Fibroblast of the conjunctiva (primary cell): ENCODE data around the gene NRXN3.

Experiments
- DNase-seq: peaks from one replicate; pipeline ENCODE4 v3.0.0-alpha.2; 2010; ENCODE audit warnings: low read depth

The NRXN3 gene

DNA sequence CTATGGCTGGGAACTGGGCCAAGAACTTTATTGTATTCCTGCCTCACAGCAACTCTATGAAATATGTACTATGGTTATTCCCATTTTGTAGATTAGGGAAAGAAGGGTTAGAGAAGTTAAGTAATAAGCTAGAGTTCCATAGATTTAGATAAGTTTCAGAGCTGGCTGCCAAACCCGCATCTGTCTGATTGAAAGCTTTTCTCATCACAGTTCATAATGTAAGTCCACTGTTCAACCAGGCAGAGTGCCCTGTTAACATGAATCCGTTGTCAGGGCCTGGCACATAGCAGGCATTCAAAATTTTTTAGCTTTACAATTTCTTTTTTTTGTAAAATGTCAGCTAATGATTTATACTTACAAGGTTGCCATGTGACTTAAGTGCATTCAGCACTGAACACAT lies 467.3 kb downstream of the NRXN3 start:
- DNase-seq, result no peak

DNA sequence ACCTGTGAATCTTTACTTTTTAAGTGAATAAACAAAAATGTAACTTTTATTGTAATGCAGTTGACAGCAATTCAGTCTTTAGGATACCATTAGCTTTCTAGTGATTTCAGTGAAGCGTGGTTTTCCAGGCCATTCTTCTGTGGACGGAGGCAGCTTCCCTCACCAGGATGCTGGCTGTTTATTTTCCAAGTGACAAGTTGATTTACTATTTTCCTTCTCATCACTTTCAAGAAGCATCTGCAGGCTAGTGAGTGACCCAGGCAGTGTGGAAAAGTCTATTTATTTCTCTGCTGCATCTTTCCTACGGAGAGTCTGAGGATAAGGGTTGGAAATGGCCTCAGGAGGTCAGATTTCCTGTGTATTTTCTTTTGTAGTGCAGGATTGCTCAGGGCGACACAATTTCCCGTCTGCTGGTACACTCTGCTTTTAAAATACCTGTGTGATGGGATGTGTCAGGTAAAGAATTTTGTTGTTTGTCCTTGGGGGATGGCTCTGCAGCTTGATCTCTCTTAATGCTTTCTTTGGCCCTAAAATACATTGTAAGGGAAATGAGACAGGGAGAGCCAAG lies 467.8 kb downstream of the NRXN3 start:
- no peak for DNase-seq

DNA sequence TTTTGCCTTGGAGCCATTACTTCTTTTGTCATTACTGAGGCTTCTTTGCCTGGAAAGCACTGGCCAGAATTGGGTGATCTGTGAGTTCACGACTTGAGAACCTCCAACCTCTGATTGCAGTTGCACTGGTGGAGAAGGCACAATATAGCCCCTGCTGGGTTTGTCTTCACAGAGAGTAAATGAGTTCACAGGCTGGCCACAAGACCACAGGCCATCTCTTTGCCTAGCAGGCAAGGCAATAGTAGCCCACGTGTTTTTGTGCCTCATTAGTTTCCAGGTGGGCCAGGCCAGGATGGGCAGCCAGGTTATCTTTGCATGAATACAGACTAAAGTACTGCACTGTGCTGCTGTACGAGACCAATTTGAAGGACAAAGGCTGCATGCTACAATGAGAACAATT lies 468.8 kb downstream of the NRXN3 start:
- no peak for DNase-seq

DNA sequence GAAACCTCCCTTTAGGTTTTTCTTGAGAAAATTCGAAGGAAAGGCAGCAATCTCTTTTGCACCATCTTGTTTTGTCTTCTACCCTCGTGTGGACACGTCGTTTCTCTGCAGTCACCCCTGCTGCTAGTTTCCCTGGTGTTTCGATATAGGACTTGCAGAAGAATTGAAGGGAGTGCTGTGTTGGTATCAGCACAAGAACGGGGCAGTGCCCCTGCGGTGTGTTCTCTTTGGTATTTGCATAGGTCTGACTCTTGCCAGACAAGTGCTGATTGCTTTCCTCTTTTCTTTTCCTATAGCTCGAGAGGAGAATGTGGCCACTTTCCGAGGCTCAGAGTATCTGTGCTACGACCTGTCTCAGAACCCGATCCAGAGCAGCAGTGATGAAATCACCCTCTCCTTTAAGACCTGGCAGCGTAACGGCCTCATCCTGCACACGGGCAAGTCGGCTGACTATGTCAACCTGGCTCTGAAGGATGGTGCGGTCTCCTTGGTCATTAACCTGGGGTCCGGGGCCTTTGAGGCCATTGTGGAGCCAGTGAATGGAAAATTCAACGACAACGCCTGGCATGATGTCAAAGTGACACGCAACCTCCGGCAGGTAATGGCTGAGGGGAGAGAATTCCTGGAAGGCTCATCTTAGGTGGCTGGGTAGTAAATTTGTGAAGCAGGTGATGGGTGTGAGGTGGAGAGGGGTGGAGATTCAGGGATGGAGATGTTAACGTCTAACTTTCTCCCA lies 474.8 kb downstream of the NRXN3 start:
- no peak for DNase-seq

DNA sequence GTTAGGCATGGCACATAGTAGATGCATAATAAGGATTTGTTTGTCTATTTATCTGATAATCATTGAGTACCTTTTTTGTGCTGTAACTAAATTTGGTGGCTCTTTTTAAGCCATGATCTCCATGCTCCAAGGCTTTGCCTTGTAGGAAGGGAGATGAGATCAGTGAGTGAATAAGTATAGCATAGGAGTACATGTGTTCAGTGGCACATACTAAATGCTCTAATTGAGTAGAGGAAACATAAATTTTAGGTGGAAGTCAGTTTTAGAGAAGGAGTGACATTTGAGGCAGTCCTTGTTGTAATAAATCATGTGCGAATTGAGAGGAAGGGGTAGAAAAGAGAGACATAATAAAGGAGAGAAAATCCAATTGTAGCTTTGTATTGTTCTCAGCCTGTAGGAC lies 482.6 kb downstream of the NRXN3 start:
- DNase-seq, result no peak

DNA sequence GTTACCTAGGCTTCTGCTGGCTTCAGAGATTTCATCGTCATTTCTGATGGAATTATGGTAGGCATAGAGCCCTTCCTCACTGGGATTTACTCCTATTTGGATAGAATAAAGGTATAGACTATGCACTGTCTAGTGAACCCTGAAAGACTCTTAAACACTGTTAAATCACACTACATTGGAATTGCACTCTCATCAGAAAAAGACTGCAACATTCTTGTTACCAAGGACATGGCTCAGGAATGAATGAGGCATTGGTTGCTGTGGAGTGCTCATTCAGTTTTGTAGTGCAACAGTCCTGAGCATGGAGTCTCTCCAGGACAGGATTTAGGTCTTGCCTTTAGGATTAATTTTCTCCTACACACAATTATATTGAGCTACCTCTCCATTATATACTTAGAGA lies 483.0 kb downstream of the NRXN3 start:
- no peak for DNase-seq

DNA sequence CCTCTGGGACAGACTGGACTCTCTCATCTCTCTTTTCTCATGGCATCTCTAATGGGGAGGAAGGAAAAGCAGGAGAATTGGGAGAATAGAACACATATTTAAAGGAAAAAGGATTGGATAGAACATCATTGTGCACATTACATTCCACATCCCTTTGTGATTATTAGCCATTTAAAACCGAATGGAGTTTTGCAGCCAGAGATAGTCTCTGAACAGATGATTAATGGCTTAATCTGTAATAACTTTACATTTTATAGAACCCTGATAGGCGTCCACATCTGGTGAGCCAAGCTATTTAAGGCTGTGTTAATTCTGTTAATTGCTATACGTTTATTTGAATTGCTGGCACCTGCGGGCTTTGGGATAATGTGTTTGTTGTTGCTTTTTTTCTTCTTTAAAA lies 487.3 kb downstream of the NRXN3 start:
- DNase-seq, result no peak

DNA sequence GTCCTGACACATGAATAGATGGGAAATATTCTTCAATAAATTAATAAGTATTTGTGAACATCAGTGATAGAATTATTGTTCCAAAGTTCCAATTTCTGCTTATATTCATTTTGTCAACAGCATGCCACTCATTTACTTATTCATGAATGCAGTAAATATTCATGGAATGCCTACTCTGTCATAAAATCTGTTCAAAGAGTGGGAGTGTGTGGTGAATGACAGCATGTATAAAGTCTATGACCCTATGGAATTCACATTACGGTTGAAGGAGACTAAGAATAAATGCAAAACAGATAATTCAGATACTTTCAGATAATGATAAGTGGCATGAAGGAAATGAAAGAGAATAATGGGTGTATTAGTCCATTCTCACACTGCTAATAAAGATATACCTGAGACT lies 494.7 kb downstream of the NRXN3 start:
- no peak for DNase-seq

DNA sequence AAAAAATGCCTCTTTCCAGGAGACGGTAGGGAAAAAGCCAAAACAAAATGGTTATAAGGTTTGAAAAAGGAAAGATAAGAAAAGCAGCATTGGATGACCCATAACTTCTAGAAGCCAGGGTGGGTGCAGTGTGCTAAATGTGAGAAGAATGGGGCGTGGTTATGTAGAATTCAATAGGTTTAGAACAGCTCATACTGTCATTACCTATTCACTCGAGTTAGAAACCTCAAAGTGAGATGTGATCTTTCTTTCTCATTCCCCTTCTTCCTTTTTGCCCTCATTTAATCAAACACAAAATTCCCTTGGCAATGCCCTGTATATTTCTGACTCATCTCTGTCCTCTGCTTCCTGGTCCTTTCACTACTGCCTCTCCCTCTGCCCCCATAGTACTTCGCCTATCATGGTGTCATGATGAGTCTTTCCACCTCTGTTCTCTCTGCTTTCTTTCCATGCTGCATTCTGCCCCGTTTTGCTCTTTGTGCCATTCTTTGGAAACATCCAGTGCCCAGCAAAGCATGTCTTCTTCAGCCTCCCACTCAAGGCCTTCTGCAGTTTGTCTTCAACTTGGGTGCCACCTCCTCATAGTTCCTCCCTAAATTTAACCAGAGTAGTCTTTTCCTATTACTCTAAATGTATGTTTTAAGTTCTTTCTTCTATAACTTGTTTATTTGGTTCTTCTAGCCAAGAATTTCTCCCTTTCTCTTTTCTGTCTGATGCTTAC lies 496.3 kb downstream of the NRXN3 start:
- no peak for DNase-seq

DNA sequence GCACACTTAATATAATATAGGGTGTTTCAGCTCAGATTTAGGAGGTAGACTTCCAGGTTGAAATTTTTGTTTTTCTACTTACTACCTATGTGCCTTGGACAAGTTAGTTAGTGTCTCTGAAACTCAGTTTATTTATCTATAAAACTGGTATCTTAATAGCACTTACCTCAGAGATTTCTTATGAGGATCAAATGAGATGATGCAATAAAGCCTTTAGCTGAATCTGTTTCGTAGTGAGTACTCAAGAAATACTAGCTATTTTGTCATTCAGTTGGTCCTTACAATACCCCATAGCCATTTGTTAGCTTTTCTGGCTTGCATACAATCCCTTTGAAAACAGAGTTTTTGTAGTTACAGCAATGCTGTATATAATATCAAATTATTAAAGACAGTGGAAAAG lies 497.0 kb downstream of the NRXN3 start:
- DNase-seq, result no peak

DNA sequence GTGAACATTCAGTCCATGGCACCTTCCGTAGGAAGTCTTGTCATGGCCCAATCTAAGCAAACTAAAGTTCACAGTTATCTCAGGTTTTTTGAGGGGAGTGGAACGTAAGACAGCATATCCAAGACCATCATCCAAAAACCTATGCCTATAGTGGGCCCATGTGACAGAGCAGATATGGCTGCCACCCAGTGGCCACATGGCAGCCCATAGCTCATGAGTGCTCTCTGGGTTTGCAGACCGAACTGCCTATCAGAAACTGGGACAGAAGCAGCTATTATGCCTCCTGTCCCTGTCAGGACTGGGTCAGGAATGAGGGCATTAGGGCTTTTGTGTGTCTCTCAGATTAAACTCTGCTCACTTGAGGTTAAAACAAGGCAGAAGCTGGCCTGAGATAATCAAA lies 503.7 kb downstream of the NRXN3 start:
- DNase-seq, result no peak

DNA sequence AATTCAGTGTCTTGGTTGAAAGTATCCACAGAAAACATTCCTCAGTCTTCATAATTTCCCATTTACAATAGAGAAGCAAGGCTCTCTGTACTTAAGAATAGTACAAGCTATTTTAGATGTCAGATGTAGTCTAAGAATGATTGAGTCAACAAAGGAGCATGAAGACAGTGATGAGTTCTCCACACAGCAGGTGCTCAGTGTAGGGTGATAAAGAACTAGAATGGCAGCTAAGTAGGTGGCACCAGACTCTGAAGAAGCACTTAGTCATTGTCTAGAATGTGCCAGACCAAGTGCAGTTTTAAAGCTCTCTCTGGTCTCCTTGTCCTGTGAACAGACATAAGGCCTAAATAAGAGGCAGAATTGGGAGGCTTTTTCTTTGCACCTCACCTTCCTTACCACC lies 504.6 kb downstream of the NRXN3 start:
- DNase-seq, result no peak

DNA sequence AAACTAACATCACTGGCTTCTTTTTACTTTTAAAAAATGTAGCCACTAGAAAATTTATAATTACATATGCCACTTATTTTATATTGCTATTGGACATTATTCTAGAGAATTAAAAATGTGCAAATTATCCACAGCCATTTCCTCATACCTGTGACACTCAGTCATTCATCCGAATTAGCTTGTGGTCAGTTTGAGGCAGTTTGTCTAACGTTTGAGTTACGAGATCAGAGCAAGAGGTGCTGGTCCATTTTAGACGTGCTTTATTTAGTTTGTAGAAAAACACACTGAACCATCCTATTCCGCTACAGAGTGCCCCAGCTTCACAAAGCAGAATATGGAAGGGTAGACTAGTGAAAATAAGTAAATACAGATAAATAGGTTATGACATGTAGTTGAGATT lies 513.0 kb downstream of the NRXN3 start:
- no peak for DNase-seq

DNA sequence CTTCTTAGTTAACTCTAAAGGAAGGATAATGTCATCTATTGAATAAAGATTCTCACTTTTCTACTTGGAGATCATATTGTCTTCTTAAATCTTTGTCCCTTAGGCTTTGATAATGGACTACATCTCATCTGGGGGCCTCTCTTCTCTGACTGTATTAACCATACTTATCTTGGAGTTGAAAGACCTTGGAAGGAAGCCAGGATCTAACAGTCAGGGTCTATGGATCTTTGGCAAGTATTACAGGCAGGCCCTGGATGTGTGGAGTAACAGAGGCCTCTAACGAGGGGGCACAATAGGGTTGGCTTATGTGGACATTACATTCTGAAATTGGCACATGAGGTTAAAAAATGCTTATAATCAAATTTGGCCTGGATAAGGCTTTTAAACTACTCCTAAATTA lies 513.8 kb downstream of the NRXN3 start:
- DNase-seq, result no peak

DNA sequence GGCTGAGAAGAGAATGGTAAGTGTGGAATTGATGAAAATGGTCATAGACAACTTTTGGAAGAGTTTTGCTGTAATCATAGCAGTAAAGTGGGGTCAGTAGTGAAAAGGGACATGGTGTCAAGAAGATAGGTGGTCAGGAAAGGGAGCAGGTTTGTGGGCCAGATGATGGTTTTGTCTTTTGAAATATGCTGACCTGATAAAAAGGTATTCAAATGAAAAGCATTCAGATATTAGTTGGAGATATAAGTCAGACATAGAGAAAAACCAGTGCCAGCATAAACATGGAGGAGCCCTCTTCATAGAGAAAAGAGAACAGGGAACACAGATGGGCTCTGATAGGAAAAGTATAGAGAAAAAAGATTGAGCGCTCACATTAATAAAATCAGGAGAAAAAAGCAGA lies 518.3 kb downstream of the NRXN3 start:
- no peak for DNase-seq

DNA sequence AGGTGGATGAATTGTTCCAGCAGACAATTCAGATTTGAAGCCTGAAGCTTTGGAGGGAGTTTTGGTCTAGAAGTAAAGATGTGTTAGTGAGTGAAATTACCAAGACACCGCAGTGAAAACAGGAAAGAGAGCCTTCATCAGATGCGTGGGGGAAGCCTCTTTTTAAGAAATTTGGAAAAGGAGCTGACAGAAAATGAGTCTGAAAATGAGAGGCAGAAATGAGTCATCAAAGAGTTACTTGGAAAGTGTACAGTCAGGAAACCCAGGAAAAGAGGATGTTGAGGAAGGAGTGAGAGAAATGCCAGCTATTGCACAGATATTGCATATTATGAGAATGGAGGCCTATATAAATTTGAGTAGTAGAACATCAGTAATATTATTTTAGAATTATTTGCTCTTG lies 520.7 kb downstream of the NRXN3 start:
- DNase-seq, result no peak

DNA sequence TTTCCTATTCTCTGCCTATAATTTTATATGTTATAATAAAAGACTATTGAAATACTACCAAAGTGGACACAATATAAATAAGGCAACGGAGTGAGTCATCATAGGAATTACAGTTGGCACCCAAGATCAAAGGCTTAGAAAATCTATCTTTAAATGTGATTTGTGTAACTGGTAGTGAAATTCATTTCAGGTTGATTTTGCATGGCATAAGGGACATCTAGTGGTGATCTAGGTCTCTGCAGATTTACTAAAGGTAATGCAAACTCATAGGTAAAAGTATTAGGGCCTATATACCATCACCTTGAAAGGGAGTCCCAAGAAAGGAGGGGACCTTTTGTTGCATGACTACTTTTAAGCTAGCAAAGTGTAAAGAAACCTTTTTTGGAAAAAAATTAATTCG lies 527.2 kb downstream of the NRXN3 start:
- peak; percentile 10 for DNase-seq

DNA sequence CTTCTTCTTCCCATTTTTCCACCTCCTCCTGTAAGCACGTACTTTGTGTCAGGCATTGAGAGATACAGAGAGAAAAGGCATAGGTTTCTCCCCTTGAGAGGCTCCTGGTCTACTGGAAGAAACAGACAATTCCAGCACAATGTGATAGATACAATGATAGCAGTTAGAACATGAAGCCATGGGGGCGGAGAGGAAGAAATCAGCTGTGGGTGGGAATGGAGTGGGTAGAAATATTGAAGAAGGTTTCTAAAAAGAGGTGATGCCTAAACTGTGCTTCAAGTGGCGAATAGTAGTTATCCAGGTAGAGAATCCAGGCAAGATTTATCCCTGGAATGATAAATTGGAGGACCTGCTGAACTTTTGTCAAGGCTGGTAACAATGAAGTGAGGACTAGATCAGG lies 528.8 kb downstream of the NRXN3 start:
- no peak for DNase-seq

DNA sequence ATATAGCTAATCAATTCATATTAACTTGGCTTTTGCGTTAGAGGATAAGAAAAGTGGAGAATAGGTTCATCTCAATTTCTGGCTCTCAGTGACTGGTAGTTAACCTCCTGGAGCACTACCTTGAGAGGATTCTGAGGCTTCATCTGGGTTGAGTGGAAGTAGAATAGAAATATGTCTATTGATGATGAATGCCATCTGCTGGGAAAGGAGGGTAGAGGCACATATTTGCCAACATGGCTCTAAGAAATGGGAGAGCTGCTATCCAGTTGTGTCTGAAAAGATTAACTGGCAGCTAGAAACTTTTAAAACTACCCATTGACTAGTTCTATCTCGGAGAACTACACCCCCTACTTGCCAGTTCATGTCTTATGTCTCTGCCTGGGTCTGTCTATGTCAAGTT lies 530.1 kb downstream of the NRXN3 start:
- DNase-seq, result no peak

DNA sequence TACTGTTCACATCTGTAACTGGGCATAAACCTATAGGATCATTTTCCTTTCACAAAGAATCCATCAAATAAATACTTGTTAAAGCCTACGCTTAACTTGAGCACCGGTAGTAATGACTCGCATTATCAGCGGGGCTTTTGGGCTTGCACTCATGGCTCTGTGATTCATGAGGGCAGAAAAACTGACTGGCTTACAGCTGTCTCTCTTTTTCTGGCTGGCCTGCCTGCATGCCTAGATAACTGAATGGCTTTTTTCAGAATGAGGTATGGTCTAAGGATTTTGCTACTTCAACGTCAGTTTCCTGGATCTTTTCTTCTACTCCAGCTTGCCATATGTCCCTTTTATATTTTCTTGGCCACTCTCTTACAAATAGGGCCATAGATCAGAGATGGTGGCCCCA lies 531.1 kb downstream of the NRXN3 start:
- DNase-seq, result no peak

DNA sequence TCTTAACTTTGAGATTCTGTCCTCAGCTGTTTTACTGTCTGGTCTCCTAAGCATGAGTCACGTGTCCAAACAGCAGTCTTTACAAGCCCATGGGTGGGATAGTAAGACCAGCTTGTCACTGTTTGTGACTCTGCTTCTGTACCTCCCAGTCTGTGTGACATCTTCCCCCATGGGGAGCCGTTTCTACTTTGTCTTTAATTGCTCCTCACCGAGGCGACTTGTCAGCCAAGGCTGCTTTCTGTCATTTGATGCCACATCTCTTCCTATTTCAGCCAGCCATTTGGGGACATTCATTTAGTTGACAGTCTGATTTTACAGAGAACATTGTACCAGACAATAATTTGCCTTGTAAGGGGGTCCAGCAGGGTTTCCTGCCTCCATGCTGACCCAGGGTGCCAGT lies 534.8 kb downstream of the NRXN3 start:
- DNase-seq, result no peak

DNA sequence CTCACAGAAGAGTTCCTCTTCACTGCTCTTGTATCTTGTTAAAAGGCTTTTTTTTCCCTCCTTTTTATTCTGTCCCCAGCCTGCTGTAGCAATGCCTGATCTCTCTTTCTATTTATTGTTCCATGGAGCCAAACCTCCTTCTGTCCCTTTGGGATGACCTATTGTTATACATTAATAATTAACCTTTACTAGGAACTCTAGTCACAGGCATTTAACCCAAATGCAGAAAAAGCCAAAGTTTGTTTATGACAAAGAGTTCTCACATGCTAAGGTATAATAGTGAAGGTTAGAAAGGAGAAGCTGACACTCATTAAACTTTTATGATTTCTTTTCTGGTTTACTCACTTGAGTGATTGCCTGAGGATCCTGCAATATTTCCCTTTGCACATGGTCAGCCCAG lies 535.8 kb downstream of the NRXN3 start:
- DNase-seq, result no peak

DNA sequence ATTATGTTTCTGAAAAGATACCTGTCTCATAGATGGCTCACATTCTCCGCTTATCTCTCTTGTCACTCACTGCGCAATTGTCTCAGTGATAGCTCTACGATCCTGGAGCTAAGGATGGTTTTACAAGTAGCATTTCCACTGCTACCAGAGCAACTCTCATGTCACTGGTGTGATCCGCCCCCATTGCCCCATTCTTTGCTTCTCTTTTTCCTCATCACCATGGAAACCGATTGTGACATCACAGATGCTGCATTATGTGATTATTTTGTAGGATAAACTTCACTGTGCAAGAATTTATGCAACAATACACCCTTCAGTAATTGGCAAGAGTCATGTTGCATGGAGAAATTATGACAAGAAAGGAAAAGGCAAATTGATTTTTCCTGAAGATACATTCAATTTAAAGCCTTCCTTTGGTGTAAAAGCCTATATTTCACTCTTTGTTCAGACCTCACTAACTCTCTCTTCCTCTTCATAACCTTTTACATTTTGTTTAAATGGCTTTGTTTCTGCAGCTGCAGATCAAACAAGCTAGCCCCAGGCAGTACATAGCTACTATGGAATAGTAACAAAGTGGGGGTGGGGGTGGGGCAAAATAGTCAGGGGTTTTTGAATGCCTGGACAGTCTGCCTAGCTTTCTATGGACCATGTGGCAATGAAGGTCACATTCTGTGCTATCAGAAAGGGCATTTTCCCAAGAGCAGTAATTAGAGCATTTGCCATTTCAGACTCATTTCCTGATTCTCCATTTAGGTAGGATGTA lies 539.8 kb downstream of the NRXN3 start:
- DNase-seq, result no peak
